ENCODE measurements around the gene DPH1.
A peak's percentile ranks its signal among the peaks of the same experiment; 100 is the strongest.

DNA sequence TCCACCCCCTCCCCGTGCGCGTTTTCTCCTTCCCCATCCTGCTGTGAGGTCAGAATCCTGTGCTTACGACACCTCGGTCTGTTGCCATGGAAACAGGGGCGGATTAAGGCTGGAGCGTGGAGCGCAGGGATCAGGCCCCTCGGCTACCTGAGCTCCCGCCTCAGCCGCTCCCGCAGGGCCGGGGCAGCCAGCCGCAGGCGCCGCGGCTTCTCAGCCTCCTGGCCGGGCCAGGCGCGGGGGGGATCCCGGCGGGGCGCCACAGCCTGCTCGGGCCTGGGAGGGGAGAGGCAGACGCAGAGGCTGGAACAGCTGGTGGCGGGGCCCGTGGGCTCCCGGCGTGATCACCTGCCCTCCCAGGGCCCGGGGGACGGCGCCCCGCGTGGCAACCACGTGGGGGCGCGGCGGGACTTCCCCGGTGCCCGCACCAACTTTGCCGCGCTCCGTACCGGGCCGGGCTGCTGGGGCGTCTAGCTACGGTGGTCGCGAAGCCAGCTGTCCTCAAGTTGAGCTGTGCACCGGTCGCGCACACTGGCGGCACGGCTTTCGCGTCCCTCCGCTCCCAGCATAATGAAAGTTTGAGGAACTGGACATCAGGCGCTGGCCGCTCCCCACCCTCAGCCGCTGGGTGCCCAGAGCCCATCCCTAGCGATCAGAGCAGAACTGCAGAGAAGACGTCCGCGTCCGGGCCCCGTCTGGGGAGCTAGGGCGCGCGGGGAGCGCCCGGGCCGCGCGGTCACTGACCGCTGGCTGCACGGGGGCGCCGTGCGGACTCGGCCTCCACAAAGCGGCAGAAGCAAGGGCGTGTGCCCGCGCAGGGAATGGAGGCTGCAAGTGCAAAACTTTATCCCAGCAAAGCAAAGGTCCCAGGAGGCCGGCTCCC is 6.0 kb upstream of the DPH1 start:
- TF ChIP-seq, protein P1, sequence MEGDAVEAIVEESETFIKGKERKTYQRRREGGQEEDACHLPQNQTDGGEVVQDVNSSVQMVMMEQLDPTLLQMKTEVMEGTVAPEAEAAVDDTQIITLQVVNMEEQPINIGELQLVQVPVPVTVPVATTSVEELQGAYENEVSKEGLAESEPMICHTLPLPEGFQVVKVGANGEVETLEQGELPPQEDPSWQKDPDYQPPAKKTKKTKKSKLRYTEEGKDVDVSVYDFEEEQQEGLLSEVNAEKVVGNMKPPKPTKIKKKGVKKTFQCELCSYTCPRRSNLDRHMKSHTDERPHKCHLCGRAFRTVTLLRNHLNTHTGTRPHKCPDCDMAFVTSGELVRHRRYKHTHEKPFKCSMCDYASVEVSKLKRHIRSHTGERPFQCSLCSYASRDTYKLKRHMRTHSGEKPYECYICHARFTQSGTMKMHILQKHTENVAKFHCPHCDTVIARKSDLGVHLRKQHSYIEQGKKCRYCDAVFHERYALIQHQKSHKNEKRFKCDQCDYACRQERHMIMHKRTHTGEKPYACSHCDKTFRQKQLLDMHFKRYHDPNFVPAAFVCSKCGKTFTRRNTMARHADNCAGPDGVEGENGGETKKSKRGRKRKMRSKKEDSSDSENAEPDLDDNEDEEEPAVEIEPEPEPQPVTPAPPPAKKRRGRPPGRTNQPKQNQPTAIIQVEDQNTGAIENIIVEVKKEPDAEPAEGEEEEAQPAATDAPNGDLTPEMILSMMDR (conservative IDR thresholded peaks at IDR 0.05) = no peak
- peak; percentile 15; the same call in 1 of the 2 replicates for TF ChIP-seq ZFX (IDR thresholded peaks at IDR 0.05)

Data from C4-2B (cell line).